Measurements from ENCODE around the gene FIS1. TPM values are rescaled to one million over a fixed set of nuclear protein-coding genes. Genes with fewer than 3 reads are reported as not detected.

Gene FIS1
- total and polyA plus RNA-seq, 7 donors: 190 to 443 (median 284) TPM

GRCh38 chr7:101278461-101279292 is 33.8 kb upstream of the FIS1 start:
- DNase-seq: no peak
- Histone ChIP-seq H3K4me3 (no peak overlapping the region), H3K27ac (no peak overlapping the region), H3K36me3 (no peaks in the 10 kb centered on the region), H3K9me3 (no peaks in the 10 kb centered on the region), H3K27me3 (peaks cover 0 to 26% (median 0%) of the 10 kb centered on the region in 3 donors), H3K4me1 (peaks cover 0 to 4% (median 4%) of the 10 kb centered on the region in 4 donors)
- WGBS, 2 donors: 85 to 87% methylated on average over 24 of the region's 24 CpGs
- TF ChIP-seq POLR2A (IDR thresholded peaks at IDR 0.05) (no peak), CTCF (IDR thresholded peaks at IDR 0.05) (no peak), POLR2AphosphoS5 (IDR thresholded peaks at IDR 0.05) (no peak), EP300 (IDR thresholded peaks at IDR 0.05) (no peak)
- intact Hi-C loops (cut with DNase I): no loop called here

- 79 to 81% methylated on average over 9 of the region's 9 CpGs for WGBS, 2 donors
- no peak for DNase-seq
- TF ChIP-seq EP300 (IDR thresholded peaks at IDR 0.05) (no peak), POLR2AphosphoS5 (IDR thresholded peaks at IDR 0.05) (no peak), POLR2A (IDR thresholded peaks at IDR 0.05) (no peak), CTCF (IDR thresholded peaks at IDR 0.05) (no peak)
- H3K27ac ChIP-seq: no peak overlapping the region
- no peak overlapping the region for H3K4me3 ChIP-seq
- H3K36me3 ChIP-seq: no peaks in the 10 kb centered on the region
- intact Hi-C loops (cut with DNase I): no loop called here
- peaks cover 0 to 26% (median 0%) of the 10 kb centered on the region in 3 donors for H3K27me3 ChIP-seq
- H3K4me1 ChIP-seq: no peaks in the 10 kb centered on the region
- H3K9me3 ChIP-seq: no peaks in the 10 kb centered on the region
Measured at GRCh38 chr7:101277155-101277554, 32.3 kb upstream of the FIS1 start.

GRCh38 chr7:101273206-101273605 is 28.3 kb upstream of the FIS1 start:
- DNase-seq: no peak
- Histone ChIP-seq H3K4me3 (no peak overlapping the region), H3K4me1 (no peaks in the 10 kb centered on the region), H3K36me3 (no peaks in the 10 kb centered on the region), H3K9me3 (no peaks in the 10 kb centered on the region), H3K27ac (no peak overlapping the region), H3K27me3 (peaks cover 0 to 22% (median 0%) of the 10 kb centered on the region in 3 donors)
- no peak for TF ChIP-seq EP300 (IDR thresholded peaks at IDR 0.05)
- intact Hi-C loops (cut with DNase I): no loop called here
- 76 to 79% methylated on average over 4 of the region's 4 CpGs for WGBS, 2 donors

GRCh38 chr7:101271021-101271420 is 26.1 kb upstream of the FIS1 start:
- Histone ChIP-seq H3K27me3 (peaks cover 0 to 2% (median 0%) of the 10 kb centered on the region in 3 donors), H3K27ac (no peak overlapping the region), H3K36me3 (no peaks in the 10 kb centered on the region), H3K9me3 (no peaks in the 10 kb centered on the region), H3K4me1 (no peaks in the 10 kb centered on the region), H3K4me3 (no peak overlapping the region)
- TF ChIP-seq CTCF (IDR thresholded peaks at IDR 0.05): no peak
- TF ChIP-seq POLR2AphosphoS5 (IDR thresholded peaks at IDR 0.05): no peak
- TF ChIP-seq POLR2A (IDR thresholded peaks at IDR 0.05): no peak
- TF ChIP-seq EP300 (IDR thresholded peaks at IDR 0.05): no peak
- intact Hi-C loops (cut with DNase I): no loop called here
- 74% methylated on average over 5 of the region's 5 CpGs for WGBS, 2 donors
- DNase-seq: no peak

GRCh38 chr7:101269664-101270063 is 24.8 kb upstream of the FIS1 start:
- Histone ChIP-seq H3K36me3 (no peaks in the 10 kb centered on the region), H3K9me3 (no peaks in the 10 kb centered on the region), H3K4me3 (no peak overlapping the region), H3K27ac (no peak overlapping the region), H3K27me3 (no peaks in the 10 kb centered on the region), H3K4me1 (no peaks in the 10 kb centered on the region)
- no peak for DNase-seq
- 86 to 88% methylated on average over 21 of the region's 21 CpGs for WGBS, 2 donors
- TF ChIP-seq POLR2A (IDR thresholded peaks at IDR 0.05) (no peak), POLR2AphosphoS5 (IDR thresholded peaks at IDR 0.05) (no peak), CTCF (IDR thresholded peaks at IDR 0.05) (no peak), EP300 (IDR thresholded peaks at IDR 0.05) (no peak)
- intact Hi-C loops (cut with DNase I): no loop called here
